ENCODE data around the gene ONECUT2.

GRCh38 chr18:57390044-57390443 is 45.1 kb upstream of the ONECUT2 start:
- TF ChIP-seq CTCF (IDR thresholded peaks at IDR 0.05) (no peak), MAX (IDR thresholded peaks at IDR 0.05; ENCODE audit: low read depth) (no peak), JUND (IDR thresholded peaks at IDR 0.05) (no peak), EP300 (IDR thresholded peaks at IDR 0.05; ENCODE audit: borderline replicate concordance in 1 of 2, low read depth in 1 of 2, low read length in 1 of 2) (no peak), ZBTB33 (IDR thresholded peaks at IDR 0.05; ENCODE audit: borderline replicate concordance, low read depth) (no peak), TAF1 (IDR thresholded peaks at IDR 0.05; ENCODE audit: borderline replicate concordance, low read depth, low read length) (no peak), YY1 (IDR thresholded peaks at IDR 0.05; ENCODE audit: low read depth) (no peak), TEAD4 (IDR thresholded peaks at IDR 0.05; ENCODE audit: borderline replicate concordance, insufficient read depth) (no peak), FOSL2 (IDR thresholded peaks at IDR 0.05; ENCODE audit: borderline replicate concordance, low read depth) (no peak), SIN3A (IDR thresholded peaks at IDR 0.05; ENCODE audit: borderline replicate concordance, low read depth, low read length) (no peak)

Measured in SK-N-SH (cell line).